8988T (cell line): ENCODE data around the gene EHD1.
A peak's percentile ranks its signal among the peaks of the same experiment; 100 is the strongest.

Source experiments
- DNase-seq: peaks from one replicate; pipeline ENCODE4 v3.0.0; 2011

Gene EHD1

DNA sequence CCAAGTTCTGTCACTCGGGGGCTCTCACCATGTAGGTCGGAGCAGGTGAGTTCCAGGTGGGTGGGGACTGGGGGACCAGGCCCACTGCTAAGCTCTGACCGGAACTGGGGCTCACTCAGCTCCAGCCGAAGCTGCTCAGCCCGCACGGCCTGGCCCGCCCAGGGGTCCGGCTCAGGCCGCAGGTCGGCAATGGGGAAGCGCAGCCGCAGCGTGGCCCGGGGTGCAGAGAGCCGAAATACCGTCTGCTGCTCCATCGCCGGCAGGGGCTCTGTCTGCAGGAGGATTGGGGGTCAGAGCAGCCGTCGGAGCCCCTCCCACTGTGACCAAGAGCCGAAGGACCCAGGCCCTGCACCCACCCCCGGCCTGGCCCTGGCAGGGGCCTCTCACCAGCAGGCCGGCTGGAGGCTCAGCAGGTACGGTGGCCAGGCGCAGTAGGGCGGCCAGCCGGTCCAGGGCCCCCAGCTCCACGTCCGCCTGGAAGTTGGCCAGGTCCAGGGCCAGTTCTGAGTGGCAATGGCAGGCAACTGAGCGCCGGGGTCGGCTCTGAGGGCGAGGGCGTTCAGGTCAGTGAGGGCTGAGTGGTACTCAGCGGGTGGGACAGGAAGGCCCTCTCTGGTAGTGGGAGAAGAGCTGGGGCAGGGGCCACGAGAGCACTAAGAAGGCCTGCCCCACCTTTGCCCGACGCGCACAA lies 31.4 kb upstream of the EHD1 start:
- DNase-seq = no peak

DNA sequence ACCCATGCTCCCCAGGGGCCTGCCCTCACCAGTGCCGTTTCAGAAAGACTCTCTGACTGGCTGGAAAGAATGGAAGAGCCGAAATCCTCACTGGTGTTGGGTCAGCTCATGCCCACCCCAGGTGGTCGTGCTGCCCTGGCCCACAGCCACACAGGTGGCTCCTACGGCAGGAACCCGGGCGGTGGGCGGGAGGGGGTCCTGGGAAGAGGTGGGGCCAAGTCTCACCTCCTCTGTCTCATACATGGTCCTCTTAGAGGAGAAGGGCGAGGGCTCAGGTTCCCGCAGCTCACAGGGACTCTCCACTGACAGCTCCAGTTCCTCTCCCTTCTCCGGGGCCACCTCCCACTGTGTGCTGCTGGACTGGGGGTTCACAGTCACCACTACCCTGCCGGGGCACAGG lies 30.3 kb upstream of the EHD1 start:
- DNase-seq = no peak

DNA sequence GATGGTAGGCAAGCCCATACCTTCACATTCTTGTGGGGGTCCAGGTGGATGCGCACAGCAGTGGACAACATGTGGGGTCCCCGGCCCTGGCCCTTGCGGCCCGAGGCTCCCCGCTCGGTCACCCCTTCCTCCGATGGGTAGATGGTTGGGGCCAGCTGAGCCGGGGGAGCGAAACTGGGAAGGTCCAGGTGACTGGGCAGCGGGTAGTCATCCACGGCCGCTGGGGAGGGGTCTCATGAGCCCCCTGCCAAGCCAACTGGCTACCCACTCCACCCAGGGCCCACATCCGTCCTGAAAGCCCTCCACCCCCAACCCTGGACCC lies 27.9 kb upstream of the EHD1 start:
- no peak for DNase-seq

DNA sequence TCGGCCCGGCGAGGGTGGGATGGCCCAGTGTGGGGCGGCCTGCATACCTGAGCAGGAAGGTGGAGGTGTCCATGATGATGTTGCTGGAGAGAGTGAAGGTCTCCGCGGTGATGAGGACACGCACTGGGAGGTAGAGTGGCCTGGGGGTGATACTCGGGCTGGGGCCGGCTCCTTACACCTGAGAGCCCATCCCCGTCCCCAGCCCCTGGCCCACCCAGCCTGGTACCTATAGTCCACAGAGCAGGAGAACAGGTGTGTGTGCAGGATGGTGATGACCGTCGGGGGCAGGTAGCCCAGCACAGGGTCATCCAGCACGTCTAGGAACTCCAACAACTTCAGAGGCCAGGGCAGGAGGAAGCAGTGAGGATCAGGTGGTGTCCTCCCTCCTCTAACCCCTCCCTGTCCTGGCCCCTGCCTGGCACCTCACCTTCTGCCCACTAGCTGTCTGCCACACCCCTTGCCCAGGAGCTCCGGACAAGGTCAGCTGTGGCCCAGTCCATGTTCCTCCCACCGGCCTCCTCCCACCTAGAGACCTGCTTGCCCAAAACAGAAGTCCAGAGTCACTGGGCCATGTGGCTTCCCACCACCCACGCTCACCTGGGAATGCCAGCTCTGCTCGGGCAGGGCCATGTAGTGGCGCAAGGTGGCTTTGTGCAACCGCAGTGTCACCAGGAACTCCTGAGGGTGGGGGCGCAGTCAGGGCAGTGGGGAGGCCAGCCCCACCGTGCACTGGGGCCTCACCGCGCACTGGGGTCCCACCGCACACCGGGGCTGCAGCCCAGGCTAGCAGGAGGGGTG lies 27.3 kb upstream of the EHD1 start:
- DNase-seq = no peak

DNA sequence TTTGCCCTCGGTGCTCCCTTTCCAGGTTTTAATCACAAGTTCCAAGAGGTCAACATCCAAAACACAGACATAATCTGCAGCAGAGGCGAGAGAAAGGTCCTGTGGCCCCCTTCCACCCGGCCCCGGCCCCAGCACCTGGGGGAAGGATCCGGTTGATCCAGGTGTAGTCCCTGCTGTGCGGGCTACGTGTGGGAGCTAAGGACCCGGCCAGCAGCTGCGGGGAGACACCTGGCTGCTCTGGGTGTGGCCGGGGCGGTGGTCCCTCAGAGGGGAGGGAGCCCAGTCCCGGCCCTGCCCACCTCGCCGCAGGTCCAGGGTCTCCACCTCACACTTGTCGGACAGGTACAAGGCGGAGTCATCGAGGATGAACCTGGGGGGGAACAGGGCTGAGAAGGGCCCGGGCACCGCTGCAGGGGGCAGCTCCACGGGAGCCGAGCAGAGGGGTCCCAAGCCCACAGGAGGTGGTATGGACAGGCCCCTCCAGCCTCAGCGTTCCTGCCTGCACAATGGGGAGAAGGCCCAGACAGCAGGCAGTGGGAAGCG lies 24.9 kb upstream of the EHD1 start:
- no peak for DNase-seq

DNA sequence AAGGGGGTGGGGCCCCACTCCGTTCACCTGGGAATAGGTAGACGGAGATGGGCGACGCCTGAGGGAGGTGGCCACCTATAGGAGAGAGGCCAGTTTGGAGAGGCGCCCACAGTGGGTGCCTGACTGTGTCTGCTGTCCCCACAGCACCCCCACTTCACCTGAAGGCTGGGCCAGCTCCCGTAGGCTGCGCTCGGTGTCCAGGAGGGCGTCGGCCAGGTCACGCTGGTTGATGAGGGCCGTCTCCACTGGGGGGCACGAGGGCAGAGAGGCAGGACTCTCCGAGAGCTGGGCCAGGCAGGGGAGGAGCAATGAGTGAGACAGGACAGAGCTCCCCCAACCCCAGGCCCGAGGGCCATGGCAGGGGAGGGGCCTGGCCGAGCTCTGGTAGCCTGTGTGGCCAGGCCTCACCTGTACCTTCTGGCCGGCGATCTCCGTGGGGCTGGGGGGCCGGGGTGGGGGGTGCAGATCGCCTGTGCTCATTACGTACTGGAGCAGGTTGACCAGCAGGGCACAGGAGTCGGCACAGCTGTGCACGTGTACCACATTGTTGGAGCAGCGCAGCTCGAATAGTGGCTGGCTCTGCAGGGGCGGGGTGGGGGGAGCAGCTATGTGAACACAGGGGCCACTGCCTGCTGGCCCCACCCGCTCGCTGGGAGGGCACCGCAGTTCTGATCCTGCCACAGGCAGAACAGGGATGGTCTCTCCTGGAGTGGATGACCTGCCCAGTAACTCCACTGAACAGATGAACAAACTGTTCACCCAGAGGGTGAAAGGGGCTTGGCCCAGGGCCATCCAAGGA lies 23.9 kb upstream of the EHD1 start:
- DNase-seq = no peak

DNA sequence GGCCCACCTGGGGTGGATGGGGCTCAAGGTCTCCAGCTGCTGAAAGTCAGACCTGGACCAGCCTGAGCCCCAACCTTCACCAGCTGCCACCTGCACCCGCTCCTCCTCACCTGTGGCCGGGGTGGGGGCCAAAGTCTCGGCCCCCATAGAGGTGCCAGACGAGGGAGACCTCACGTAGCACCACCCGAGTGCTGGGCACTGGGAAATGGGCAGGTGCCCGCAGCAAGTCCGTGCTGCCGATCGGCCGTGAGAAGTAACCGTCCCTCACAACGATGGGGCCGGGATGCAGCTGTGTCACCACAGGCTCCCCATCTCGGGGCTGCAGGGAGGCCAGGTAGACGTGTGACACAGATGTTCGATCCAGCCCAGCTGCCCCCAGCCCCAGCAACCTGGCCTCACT lies 22.4 kb upstream of the EHD1 start:
- DNase-seq = no peak

DNA sequence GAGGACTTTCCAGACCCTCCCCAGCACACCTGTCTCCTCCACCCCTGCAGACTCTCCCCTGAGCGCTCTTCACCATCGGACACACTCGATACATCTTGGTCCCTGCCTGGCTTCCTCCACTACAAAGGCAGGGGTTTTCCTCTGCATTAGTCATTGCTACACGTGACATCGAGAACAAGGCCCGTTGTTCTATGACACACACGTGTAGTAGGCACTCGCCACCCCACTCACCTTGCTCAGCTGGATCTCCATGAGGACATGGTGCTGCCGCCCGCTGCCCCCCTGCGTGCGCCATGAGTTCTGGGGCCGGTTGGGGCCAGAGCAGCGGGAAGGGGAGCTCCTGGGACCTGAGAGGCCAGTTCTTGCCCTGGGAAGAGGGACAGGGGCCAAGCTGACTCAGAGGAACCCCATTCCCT lies 21.9 kb upstream of the EHD1 start:
- peak; percentile 48 for DNase-seq

DNA sequence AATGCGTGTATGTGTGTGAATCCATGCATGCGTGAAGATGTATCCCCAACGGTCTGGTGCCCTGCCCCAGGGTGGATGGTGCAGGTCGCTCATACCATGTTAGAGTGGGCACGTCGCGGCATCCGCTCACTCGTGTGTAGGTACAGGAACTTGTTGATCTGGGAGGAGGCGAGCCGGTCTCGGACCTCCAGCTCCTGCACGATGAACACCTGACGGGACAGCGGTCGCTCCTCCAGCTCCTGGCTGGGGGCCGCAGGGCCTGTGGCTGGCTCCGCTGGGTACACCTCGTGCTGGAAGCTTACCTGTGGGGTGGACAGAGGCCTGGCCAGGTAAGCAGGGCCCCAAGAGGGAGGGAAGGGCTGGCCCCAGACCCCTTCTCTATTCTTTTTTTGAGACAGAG lies 20.1 kb upstream of the EHD1 start:
- DNase-seq = no peak

DNA sequence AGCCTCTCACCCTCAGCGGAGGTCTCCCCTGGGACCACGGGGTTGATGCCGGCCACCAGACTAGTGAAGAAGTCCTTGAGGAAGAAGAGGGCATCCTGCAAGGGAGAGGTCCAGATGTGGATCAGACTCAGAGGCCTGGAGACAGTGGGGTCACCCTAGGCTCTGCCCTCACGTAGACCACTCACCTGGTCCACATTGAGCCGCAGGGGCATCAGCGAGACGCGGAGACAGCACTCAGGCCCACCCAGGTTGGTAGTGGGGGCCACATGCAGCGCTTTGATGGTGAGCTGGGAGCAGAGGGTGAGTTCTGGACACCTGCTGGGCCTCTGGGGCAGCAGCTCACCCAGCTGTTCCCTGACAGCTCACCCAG lies 19.6 kb upstream of the EHD1 start:
- DNase-seq = no peak

DNA sequence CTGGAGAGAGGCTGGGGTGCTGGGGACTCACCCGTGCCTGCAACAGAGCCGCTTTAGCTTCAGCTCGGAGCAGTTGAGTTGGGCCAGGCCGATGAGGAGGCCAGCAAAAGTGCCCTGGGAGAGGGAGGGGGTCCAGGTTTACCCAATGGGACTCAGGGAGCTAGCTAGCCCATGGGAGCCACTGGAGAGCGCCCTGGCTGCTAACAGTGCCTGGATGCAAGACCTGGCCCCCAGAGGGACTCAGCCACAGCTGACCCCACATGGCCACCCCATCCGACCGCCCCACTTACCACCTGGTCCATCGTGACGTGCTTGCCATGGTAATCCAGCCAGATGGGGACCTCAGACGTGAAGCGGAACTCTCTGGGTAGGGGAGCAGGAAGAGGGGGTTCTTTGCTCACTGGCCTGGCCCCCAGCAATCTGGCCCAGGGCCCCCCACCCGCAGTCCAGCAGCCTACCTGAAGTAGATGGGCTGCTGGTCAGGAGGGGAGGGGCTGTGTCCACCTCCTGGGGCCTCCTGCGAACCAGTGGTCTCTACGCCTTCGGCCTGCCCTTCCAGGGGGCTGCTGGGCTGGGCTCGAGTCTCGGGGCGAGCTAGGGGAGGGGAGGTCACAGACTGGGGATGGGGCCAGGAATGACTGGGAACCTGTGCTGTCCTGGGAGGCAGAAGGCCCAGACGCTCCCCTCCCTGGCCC lies 19.1 kb upstream of the EHD1 start:
- DNase-seq = no peak

DNA sequence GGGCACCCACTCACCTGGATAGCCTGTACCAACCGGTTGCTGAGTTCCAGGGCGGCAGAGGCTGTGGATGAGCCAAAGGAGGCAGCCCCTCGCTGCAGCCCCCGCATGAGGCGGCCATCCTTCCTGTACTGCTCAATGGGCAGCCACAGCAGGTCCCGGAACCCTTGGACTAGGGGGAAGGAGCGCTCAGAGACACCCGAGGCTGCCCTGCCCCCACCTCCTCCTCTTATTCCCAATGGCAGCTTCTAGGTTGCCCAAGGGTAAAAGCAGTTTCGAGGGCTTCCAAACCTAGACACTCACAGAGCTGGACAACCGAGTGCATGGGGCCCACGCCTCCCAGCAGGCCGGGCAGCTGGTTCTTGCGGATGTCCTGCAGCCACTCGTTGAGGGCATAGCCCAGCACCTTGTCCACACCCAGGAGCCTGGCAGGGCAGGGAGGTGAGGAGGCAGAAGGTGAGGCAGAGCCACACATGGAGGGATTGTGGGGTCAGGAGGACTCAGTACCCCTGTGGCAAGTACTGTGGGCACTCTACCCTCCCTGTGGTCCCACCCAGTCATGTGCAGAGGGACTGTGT lies 18.1 kb upstream of the EHD1 start:
- DNase-seq = no peak

DNA sequence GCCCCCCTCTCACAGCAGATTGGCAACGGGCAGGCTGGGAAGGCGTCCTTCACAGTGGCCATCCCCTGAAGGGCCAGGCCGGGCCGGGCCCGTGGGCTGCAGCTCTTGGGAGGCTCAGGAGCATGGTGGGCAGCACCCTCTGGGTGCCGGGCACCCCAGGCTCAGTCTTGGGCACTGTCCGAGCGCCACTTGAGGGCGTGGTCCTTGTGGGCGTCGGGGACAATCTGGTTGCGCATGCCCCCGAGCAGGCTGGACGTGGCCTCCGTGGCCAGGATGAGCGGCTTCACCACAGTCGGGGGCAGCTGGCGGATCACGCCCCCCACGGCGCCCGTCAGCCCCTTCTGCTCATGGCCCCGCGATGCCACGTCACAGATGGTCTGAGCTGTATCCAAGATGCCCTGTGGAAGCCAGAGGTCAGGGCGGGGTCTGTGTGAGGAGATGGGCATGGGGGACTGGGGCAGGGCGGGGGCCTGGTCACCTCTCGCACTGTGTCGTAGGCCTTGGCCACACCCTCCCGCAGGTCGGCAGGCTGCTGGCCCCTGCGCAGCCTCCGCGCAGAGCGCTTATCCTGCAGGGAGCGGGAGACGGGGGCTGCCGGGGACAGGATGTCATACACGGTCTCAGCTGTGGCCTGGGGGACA lies 16.5 kb upstream of the EHD1 start:
- DNase-seq = no peak

DNA sequence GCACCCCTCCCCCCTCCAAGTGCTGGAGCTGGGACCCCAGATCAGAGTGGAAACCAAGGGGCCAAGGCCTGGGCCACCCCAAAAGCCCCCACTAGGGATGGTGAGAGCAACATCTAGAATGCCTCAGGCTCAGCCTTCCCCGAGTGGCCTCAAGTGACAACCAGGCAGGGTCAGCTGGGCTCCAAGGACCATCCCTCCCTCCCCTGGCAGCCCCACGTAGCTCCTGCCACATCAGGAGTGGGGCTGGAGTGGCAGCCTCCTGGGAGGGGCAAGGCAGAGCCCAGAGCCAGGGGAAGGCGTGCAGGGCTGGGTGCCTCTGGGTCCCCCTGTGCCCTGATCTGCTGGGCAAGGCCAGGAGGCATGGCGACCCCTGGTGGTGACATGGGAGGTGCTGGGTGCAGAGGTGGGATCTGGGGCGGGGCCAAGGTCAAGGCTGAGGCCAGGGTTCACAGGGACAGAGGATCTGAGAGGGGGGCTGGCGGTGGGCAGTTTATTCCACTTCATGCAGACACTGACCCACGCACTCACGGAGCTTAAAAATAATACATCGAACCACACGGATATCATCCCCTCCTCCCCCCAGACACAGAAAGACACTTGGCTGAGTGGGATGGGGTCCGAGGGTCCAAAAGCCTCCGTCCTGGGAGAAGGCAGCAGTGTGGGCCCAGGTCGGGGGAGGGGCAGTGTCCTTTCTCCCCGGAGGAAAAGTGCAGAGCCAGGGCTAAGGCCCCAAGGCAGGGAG lies 15.8 kb upstream of the EHD1 start:
- peak; percentile 93 for DNase-seq

DNA sequence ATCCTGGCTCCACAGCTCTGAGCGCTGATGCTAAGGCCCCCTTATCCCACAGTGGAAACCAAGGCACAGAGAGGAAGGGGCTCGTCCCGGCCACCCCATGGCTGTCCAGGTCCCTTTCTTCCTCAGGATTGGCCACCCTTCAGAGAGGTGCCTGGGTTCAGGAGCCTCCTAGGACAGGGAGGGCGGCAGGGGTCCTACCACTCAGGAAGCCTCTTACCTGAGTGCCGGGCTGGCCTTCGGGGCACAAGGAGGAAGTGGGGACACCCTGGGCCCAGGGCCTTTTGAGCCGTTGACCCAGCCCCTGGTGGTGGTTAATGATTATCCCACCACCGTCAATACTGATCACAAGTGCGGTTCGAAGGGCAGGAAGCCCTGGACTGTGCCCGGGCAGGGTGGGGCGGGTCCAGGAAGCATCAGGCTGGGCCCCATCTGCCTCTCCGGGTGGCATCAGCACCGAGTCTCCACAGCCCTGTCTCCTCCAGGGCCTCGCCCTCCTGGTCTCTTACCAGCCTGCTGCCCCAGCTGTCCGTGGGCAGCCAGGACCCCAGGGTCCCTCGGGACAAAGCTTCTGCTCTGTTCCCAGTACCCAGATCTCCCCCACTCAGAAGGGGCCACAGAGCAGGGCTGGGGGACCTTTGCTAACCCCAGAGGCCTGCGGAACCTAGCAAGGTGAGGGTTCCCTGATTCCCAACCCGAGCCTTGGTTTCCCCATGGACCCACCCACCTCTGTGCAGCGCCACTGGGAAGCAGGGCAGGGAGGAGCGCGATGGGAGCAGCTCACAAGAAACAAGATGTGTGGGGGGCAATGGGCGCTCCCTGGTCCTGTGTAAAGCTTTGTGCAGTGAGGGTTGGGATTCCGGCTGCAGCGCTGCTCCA lies 15.0 kb upstream of the EHD1 start:
- no peak for DNase-seq

DNA sequence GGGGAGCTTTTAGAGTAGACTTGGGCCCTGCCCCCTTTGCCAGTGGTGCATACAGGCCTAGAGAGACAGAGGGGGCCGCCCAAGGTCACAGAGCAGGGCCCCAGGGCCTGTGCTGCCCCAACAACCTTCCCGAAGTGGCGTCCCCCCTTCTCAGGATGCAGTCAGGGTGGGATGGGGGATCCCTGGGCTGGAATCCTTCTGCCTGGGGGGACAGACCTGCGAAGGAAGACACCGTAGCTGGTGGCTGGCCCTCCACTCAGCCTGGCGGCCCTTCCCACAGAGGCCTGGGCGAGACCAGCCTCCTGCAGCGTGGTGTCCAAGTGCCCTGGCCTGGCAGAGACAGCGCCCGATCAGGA lies 14.4 kb upstream of the EHD1 start:
- no peak for DNase-seq

DNA sequence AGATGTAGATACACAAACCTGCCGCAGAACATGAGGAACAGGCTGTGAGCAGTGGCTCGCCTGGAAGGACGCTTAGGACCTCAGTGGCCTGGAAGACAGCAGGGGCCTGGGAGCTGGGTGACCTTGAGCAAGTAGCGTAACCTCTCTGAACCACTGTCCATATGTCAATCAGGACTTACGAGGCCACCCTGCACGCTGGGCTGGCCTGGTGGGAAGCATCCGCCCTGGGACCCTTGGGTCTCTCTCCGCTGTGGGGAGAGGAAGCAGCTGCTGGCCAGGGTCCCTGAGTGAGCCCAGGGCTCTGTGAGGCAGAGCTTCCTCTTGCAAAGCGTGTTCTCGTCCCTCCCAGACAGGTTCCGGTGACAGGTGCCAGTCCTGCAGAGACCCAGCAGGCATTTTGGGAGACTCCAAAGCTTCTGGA lies 14.0 kb upstream of the EHD1 start:
- no peak for DNase-seq

DNA sequence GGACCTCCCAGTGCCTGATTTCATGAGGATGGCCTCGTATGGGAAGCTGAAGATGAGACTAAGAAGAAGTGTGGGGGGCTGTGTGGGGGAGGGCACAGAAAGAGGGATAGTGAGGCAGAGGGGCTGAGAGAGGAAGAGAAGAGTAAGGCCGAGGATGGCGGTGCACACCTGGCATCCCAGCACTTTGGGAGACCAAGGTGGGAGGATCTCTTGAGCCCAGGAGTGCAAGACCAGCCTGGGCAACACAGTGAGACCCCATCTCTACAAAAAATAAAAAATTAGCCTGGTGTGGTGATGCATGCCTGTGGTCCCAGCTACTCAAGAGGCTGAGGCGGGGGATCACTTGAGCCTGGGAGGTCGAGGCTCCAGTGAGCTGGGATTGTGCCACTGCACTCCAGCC lies 13.5 kb upstream of the EHD1 start:
- DNase-seq = no peak

DNA sequence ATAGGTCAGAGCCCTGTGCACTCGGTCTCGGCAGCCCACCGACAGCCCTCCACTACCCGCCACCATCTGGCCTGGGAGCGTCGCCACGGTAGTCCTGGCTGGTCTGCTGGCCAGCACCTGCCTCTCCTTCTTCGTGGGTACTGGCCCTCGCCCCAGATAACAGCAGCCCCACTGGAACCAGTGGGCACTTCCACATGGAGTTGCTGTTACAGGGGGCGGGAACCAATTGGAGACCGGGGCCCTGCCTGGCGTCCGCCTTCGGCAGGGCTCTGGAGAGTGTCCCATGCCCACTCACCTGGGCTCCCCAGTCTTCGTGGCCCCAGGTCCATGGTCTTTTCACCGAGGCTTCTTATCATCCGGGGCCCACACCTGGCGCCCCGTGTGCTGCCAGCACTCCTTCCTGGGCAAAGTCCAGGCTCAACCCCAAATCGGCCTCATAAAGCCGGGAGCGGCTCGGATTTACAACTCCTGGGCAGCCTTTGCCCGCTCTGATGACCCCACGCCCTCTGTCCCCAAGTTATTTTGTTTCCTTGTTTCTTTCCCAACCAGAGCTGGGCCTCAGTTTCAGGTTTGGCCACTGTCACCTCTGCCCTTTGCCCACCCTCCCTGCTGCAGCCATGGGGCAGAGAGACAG lies 12.9 kb upstream of the EHD1 start:
- DNase-seq = no peak

DNA sequence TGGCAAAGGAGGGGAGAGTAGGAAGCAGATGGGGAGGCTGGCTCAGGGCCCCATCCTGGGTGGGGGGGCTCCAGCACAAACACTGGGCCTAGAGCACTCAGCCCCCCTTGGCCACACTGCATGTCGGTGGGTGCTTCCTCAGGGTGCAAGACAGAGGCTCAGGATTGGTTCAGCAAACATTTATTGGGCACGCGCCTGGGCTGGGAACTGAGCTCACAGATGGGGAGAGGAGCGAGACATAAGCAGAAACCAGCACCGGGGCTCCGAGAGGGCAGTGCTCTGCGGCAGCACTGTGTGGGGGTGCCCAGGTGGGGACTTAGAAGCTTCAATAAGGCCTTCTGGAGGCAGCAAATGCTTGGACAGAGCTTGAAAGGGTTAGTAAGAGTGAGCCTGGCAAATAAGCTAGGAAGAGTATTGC lies 12.1 kb upstream of the EHD1 start:
- DNase-seq = no peak
